Nephron (organoid): ENCODE measurements around the gene GCGR.

Source experiments
- H3K27ac Mint-ChIP-seq, 3 experiments: 2 replicates each; pipeline ENCODE4 v1.8.0; 2020; ENCODE audit warnings: mixed read lengths in 3 of 3, mild to moderate bottlenecking in 2 of 3, moderate library complexity in 1 of 3
- H3K27me3 Mint-ChIP-seq: 2 replicates; pipeline ENCODE4 v1.8.0; 2021; ENCODE audit warnings: low read depth, mild to moderate bottlenecking, moderate library complexity, mixed read lengths
- H3K36me3 Mint-ChIP-seq: 2 replicates; pipeline ENCODE4 v1.8.0; 2020; ENCODE audit warnings: low read depth, mixed read lengths
- H3K4me1 Mint-ChIP-seq: 2 replicates; pipeline ENCODE4 v1.8.0; 2020; ENCODE audit warnings: mixed read lengths
- H3K4me3 Mint-ChIP-seq, 3 experiments: 2 replicates each; pipeline ENCODE4 v1.8.0; 2020; ENCODE audit warnings: mild to moderate bottlenecking in 3 of 3, mixed read lengths in 3 of 3, moderate library complexity in 2 of 3
- H3K9me3 Mint-ChIP-seq: 2 replicates; pipeline ENCODE4 v1.8.0; 2020; ENCODE audit warnings: mixed read lengths
- TF ChIP-seq, protein P1 (sequence below), 3 experiments: fragments of 200-600 bp; sonication (generic); IDR thresholded peaks; one replicate each; pipeline ENCODE4 v1.5.0; 2021; ENCODE audit warnings: antibody characterized with exemption in 3 of 3; ENCODE audit not compliant: unreplicated experiment in 3 of 3

The GCGR gene

DNA sequence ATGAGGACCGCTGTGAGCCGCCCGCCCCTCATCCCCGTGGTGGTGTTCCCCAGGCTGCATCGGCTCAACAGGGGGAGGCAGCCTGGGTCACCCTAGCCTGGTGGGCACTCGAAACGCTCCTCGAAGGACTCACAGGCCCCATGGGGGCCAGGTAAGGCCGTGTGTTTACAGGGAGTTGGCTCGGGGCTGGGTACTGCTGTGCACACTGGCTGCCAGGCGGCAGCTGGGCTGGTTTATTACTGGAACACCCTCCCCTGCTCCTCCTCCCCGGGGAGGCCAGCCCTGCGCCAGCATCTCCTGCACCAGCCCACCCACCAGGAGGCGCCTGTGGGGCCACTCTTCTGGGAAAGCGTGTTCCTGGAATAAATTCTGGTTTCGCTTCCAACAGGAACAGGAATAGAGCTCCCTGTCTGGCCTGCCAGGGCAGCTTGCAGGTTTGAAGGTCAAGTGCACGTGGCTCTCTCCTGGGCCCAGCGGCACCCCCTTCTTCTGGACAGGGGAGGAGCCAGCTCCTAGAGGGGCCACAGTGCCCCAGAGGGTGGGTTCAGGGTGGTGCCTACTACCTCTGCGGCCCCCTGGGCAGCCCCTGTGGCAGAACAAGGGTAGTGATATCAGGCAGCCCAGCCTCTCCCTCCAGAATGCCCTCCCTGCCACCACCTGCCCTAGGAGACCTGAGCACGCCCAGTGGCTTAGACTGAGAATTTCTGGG, 17.8 kb downstream of the GCGR start:
- Mint-ChIP-seq H3K36me3 (peaks cover 3% of the 10 kb centered on the region), H3K27ac (no peak overlapping the region), H3K27me3 (peaks cover 5% of the 10 kb centered on the region), H3K9me3 (no peaks in the 10 kb centered on the region), H3K4me3 (no peak overlapping the region), H3K4me1 (no peaks in the 10 kb centered on the region)
- TF ChIP-seq, protein P1, sequence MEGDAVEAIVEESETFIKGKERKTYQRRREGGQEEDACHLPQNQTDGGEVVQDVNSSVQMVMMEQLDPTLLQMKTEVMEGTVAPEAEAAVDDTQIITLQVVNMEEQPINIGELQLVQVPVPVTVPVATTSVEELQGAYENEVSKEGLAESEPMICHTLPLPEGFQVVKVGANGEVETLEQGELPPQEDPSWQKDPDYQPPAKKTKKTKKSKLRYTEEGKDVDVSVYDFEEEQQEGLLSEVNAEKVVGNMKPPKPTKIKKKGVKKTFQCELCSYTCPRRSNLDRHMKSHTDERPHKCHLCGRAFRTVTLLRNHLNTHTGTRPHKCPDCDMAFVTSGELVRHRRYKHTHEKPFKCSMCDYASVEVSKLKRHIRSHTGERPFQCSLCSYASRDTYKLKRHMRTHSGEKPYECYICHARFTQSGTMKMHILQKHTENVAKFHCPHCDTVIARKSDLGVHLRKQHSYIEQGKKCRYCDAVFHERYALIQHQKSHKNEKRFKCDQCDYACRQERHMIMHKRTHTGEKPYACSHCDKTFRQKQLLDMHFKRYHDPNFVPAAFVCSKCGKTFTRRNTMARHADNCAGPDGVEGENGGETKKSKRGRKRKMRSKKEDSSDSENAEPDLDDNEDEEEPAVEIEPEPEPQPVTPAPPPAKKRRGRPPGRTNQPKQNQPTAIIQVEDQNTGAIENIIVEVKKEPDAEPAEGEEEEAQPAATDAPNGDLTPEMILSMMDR (IDR thresholded peaks at IDR 0.05; ENCODE audit: unreplicated experiment in 3 of 3): peak in 2 of 3 experiments; percentile 16 to 30

DNA sequence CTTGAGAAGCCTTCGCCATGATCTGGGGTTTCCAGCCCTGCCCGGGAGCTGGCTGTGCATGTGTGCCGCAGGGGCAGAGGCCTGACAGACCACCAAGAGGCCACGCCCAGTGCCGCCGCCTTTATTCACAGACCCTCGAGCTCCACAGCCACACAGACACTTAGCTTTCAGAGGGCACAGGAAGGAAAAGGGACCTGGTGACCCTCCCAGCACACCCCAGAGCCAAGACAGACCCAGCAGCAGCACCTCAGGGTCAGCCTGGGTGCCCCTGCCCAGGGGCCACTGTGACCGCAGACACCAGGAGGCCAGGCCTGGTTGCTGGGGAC, 18.3 kb downstream of the GCGR start:
- Mint-ChIP-seq H3K9me3 (no peaks in the 10 kb centered on the region), H3K36me3 (peaks cover 3% of the 10 kb centered on the region)

DNA sequence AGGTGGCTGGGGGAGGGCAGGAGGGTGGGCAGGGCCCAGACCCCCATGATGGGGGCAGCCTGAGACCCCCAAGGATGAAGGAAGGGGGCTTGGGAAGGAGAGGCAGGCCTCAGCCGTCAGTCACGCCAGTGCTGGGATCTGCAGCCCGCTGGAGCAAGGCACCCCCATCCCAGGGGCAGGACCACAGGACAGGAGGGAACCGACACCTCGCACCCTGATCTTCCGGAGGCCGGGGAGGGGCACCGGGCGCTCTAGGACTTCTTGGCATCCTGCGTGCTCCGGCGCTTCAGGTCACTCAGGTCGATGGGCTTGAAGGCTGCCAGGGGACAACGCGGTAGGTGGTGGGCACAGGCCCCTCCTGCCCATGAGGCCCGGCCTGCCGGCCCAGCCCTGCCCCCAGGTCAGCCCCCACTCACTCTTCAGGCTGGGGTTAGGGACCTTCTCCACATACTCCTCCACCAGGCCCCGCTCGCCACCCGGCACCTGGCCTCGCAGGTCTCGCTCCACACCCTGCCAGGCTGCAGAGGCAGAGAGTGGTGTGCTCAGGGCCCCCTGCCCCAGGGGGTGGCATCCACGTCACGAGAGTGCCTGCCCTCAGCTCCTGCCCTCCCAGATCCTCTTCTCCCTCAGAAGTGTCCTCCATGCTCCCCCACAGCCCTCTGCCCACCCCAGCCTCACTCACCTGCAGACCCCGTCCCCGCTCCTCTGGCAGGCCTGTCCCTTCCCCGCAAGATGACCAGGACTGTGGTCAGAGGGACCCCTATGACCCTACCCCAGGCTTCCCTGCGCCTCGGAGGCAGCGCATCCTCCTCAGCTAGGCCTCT, 19.3 kb downstream of the GCGR start:
- peak overlapping the region in 1 of 3 experiments; percentile 72 for H3K27ac Mint-ChIP-seq
- H3K4me3 Mint-ChIP-seq: no peak overlapping the region
- H3K9me3 Mint-ChIP-seq: no peaks in the 10 kb centered on the region
- H3K27me3 Mint-ChIP-seq: peaks cover 3% of the 10 kb centered on the region
- H3K36me3 Mint-ChIP-seq: peaks cover 3% of the 10 kb centered on the region
- peaks cover under 1% of the 10 kb centered on the region for H3K4me1 Mint-ChIP-seq
- TF ChIP-seq, protein P1 (IDR thresholded peaks at IDR 0.05; ENCODE audit: unreplicated experiment in 3 of 3): no peak

More for the DNA sequence above, 18.3 kb downstream of the GCGR start:
- H3K4me1 Mint-ChIP-seq: no peaks in the 10 kb centered on the region
- TF ChIP-seq, protein P1 (IDR thresholded peaks at IDR 0.05; ENCODE audit: unreplicated experiment in 3 of 3): no peak
- no peak overlapping the region for H3K4me3 Mint-ChIP-seq
- H3K27ac Mint-ChIP-seq: no peak overlapping the region
- peaks cover 3% of the 10 kb centered on the region for H3K27me3 Mint-ChIP-seq

DNA sequence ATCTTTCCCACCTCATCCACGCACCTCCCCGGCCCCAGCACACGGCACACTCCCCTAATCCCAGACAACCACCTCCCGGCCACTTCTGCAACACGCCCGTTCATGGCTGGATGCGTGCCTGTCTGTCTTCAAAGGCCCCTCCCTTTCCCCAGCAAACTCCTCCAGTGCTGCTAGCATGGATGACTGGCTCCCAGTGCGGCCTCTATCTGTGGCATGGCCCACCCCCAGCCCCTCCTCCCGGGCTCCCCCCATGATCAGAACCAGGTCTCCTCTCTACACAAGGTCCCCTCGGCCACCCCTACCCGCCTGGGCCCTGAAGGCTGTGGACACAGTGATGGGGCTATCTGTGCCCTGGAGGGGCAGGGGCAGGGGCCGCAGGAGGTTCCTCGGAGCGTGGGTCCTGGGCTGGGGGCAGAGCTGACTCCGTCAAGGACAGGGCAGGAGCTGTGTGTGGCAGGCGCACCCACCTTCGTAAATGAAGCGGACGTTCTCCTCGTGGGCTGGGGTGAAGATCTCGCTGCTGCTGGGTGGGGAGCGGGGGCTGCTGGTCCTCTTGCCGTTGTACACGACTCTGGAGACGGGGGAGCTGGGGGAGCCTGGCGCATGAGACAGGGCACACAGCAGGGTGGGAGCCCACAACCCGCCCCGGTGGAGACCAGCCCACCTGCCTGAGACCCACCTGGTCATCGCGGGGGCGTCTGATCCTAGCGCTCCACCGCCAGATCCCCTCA, 20.0 kb downstream of the GCGR start:
- Mint-ChIP-seq H3K36me3 (peaks cover 3% of the 10 kb centered on the region), H3K27me3 (peaks cover 3% of the 10 kb centered on the region), H3K27ac (peak overlapping the region in 1 of 3 experiments; percentile 72), H3K4me1 (peaks cover 5% of the 10 kb centered on the region), H3K9me3 (no peaks in the 10 kb centered on the region), H3K4me3 (no peak overlapping the region)
- TF ChIP-seq, protein P1 (IDR thresholded peaks at IDR 0.05; ENCODE audit: unreplicated experiment in 3 of 3): no peak

DNA sequence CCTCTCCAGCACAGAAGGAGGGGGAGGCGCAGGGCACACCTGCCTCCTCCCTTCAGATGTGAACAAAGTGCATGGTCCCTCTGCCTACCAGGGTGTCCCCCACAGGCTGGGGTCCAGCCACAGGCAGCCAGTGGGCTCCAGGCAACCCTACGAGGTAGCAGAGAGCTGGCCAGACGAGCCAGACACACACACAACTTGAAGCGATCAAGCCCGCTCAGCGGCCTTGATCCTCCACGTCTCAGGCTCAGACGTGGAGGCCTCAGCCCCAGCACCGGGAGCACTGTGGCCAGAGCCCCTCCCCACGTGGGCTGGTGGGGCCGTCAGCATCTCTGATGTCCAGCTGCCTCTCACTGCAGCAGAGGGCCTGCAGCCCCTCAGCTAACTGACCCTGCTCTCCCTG, 20.6 kb downstream of the GCGR start:
- no peaks in the 10 kb centered on the region for H3K9me3 Mint-ChIP-seq
- H3K27me3 Mint-ChIP-seq: no peaks in the 10 kb centered on the region
- H3K4me1 Mint-ChIP-seq: peaks cover 5% of the 10 kb centered on the region
- no peak overlapping the region for H3K27ac Mint-ChIP-seq
- TF ChIP-seq, protein P1 (IDR thresholded peaks at IDR 0.05; ENCODE audit: unreplicated experiment in 3 of 3): no peak
- peaks cover 3% of the 10 kb centered on the region for H3K36me3 Mint-ChIP-seq
- no peak overlapping the region for H3K4me3 Mint-ChIP-seq
